Mesenchymal stem cell (in vitro differentiated cells and primary cell): ENCODE results near the gene TCF25.

Experiments used
- DNase-seq: peaks from one replicate; pipeline ENCODE4 v3.0.0-alpha.2; 2013
- H2AFZ ChIP-seq: one replicate; pipeline ENCODE4 v1.6.1; 2013; ENCODE audit warnings: low read depth, mild to moderate bottlenecking, control low read depth, inconsistent platforms, low read length, moderate library complexity
- H2AK5ac ChIP-seq: 2 replicates; pipeline ENCODE4 v1.6.1; 2013; ENCODE audit warnings: low read length, moderate library complexity, mild to moderate bottlenecking, inconsistent platforms; ENCODE audit not compliant: severe bottlenecking
- H2BK120ac ChIP-seq: one replicate; pipeline ENCODE4 v1.6.1; 2013; ENCODE audit warnings: low read depth, mild to moderate bottlenecking, inconsistent platforms, low read length, moderate library complexity
- H2BK12ac ChIP-seq, 2 experiments: one replicate each; pipeline ENCODE4 v1.6.1; 2013; ENCODE audit warnings: inconsistent platforms in 2 of 2, low read length in 2 of 2, mild to moderate bottlenecking in 2 of 2, moderate library complexity in 2 of 2, control low read depth in 1 of 2
- H2BK15ac ChIP-seq: one replicate; pipeline ENCODE4 v1.6.1; 2013; ENCODE audit warnings: mild to moderate bottlenecking, low read depth, inconsistent platforms; ENCODE audit not compliant: poor library complexity, severe bottlenecking
- H2BK5ac ChIP-seq: 2 replicates; pipeline ENCODE4 v1.6.1; 2013; ENCODE audit warnings: low read depth, mild to moderate bottlenecking, low read length, control low read depth, inconsistent platforms; ENCODE audit not compliant: poor library complexity, severe bottlenecking
- H3K14ac ChIP-seq, 2 experiments: one replicate each; pipeline ENCODE4 v1.6.1; 2013; ENCODE audit warnings: inconsistent platforms in 2 of 2, low read length in 2 of 2, control low read depth in 1 of 2, mild to moderate bottlenecking in 1 of 2, moderate library complexity in 1 of 2
- H3K18ac ChIP-seq, 2 experiments: one replicate each; pipeline ENCODE4 v1.6.1; 2013; ENCODE audit warnings: inconsistent platforms in 2 of 2, low read length in 2 of 2, control low read depth in 1 of 2, low read depth in 1 of 2, mild to moderate bottlenecking in 1 of 2
- H3K23ac ChIP-seq, 2 experiments: one replicate each; pipeline ENCODE4 v1.6.1; 2013; ENCODE audit warnings: inconsistent platforms in 2 of 2, low read length in 2 of 2, mild to moderate bottlenecking in 2 of 2, moderate library complexity in 2 of 2, control low read depth in 1 of 2
- H3K27ac ChIP-seq: 2 replicates; pipeline ENCODE4 v1.5.1; 2013; ENCODE audit warnings: mild to moderate bottlenecking, moderate library complexity, low read length, control low read depth, inconsistent platforms; ENCODE audit not compliant: poor library complexity, severe bottlenecking
- H3K27me3 ChIP-seq, 2 experiments: 2 replicates each; pipeline versions ENCODE4 v1.6.1 to v1.7.0; 2013; ENCODE audit warnings: low read length in 2 of 2, mild to moderate bottlenecking in 2 of 2, moderate library complexity in 2 of 2, control low read depth in 1 of 2, inconsistent platforms in 1 of 2; ENCODE audit not compliant: control insufficient read depth in 1 of 2, insufficient read depth in 1 of 2
- H3K36me3 ChIP-seq, 2 experiments: 2 replicates each; pipeline versions ENCODE4 v1.6.1 to v1.7.0; 2013; ENCODE audit warnings: low read length in 2 of 2, control low read depth in 1 of 2, inconsistent platforms in 1 of 2, low read depth in 1 of 2, mild to moderate bottlenecking in 1 of 2; ENCODE audit not compliant: insufficient read depth in 2 of 2, control insufficient read depth in 1 of 2
- H3K4ac ChIP-seq, 2 experiments: one replicate each; pipeline ENCODE4 v1.6.1; 2013; ENCODE audit warnings: inconsistent platforms in 2 of 2, low read length in 2 of 2, mild to moderate bottlenecking in 2 of 2, moderate library complexity in 2 of 2, control low read depth in 1 of 2, low read depth in 1 of 2
- H3K4me1 ChIP-seq: 2 replicates; pipeline ENCODE4 v1.6.1; 2013; ENCODE audit warnings: low read depth, low read length, control low read depth; ENCODE audit not compliant: control insufficient read depth, insufficient read depth
- H3K4me2 ChIP-seq: 2 replicates; pipeline ENCODE4 v1.6.1; 2013; ENCODE audit warnings: low read length, mild to moderate bottlenecking, inconsistent platforms; ENCODE audit not compliant: poor library complexity, severe bottlenecking
- H3K4me3 ChIP-seq, 2 experiments: 2 replicates each; pipeline versions ENCODE4 v1.5.1 to v1.7.0; 2013; ENCODE audit warnings: low read length in 2 of 2, mild to moderate bottlenecking in 2 of 2, control low read depth in 1 of 2, low read depth in 1 of 2; ENCODE audit not compliant: insufficient read depth in 1 of 2
- H3K79me1 ChIP-seq: replicated peaks from 2 replicates; pipeline ENCODE4 v1.6.1; 2013; ENCODE audit warnings: mild to moderate bottlenecking, control low read depth, low read length, inconsistent platforms; ENCODE audit not compliant: poor library complexity, severe bottlenecking
- H3K9ac ChIP-seq: 2 replicates; pipeline ENCODE4 v1.7.0; 2013; ENCODE audit warnings: mild to moderate bottlenecking, low read length, moderate library complexity
- H3K9me3 ChIP-seq: 2 replicates; pipeline ENCODE4 v1.7.0; 2013; ENCODE audit warnings: mild to moderate bottlenecking, low read length; ENCODE audit not compliant: control insufficient read depth
- H4K8ac ChIP-seq: one replicate; pipeline ENCODE4 v1.6.1; 2013; ENCODE audit warnings: inconsistent platforms, mild to moderate bottlenecking, low read length, moderate library complexity
- H4K91ac ChIP-seq: one replicate; pipeline ENCODE4 v1.6.1; 2013; ENCODE audit warnings: mild to moderate bottlenecking, low read length, inconsistent platforms
- WGBS: methylation state at CpG from one replicate; pipeline ENCODE4 v1.1.7; 2013; ENCODE audit warnings: mixed read lengths; 5-methylcytosine and 5-hydroxymethylcytosine counted together

The TCF25 gene

GRCh38 chr16:89860747-89861304, 12.6 kb upstream of the TCF25 start:
- DNase-seq = peak; percentile 55
- Histone ChIP-seq H3K4me2 (no peak overlapping the region), H2AFZ (no peak overlapping the region), H2BK120ac (no peak overlapping the region), H3K9me3 (no peaks in the 10 kb centered on the region), H3K36me3 (peaks cover 4 to 5% of the 10 kb centered on the region in 2 experiments), H4K8ac (no peak overlapping the region), H3K18ac (no peak overlapping the region), H3K14ac (no peak overlapping the region), H3K4me3 (no peak overlapping the region), H3K79me1 (no peaks in the 10 kb centered on the region), H2BK5ac (no peak overlapping the region), H2BK15ac (no peak overlapping the region), H3K4me1 (peaks cover 4% of the 10 kb centered on the region), H3K27ac (no peak overlapping the region), H3K9ac (no peak overlapping the region), H3K27me3 (no peaks in the 10 kb centered on the region), H3K4ac (no peak overlapping the region), H4K91ac (no peak overlapping the region), H3K23ac (no peak overlapping the region), H2AK5ac (no peak overlapping the region), H2BK12ac (no peak overlapping the region)
- 31% methylated on average over 28 of the region's 28 CpGs for WGBS

GRCh38 chr16:89861648-89862047, 11.7 kb upstream of the TCF25 start:
- Histone ChIP-seq H4K8ac (no peak overlapping the region), H3K27me3 (no peaks in the 10 kb centered on the region), H3K14ac (no peak overlapping the region), H3K36me3 (peaks cover 4 to 5% of the 10 kb centered on the region in 2 experiments), H2BK12ac (no peak overlapping the region), H3K9ac (no peak overlapping the region), H3K27ac (no peak overlapping the region), H3K4me1 (peaks cover 4% of the 10 kb centered on the region), H2BK5ac (no peak overlapping the region), H3K4me3 (no peak overlapping the region), H4K91ac (peak overlapping the region; percentile 52), H3K4ac (no peak overlapping the region), H3K9me3 (no peaks in the 10 kb centered on the region), H3K23ac (no peak overlapping the region), H2BK15ac (no peak overlapping the region), H3K18ac (no peak overlapping the region), H2AK5ac (no peak overlapping the region), H3K4me2 (no peak overlapping the region), H2AFZ (no peak overlapping the region), H3K79me1 (no peaks in the 10 kb centered on the region), H2BK120ac (no peak overlapping the region)
- no peak for DNase-seq
- WGBS = 85% methylated on average over 11 of the region's 12 CpGs

- H2AK5ac ChIP-seq = no peak overlapping the region
- H3K14ac ChIP-seq = peak overlapping the region in 1 of 2 experiments; percentile 53
- H2BK120ac ChIP-seq = no peak overlapping the region
- no peak overlapping the region for H3K9ac ChIP-seq
- no peak overlapping the region for H3K18ac ChIP-seq
- 93% methylated on average over 6 of the region's 6 CpGs for WGBS
- no peak overlapping the region for H3K27ac ChIP-seq
- no peak overlapping the region for H4K8ac ChIP-seq
- no peaks in the 10 kb centered on the region for H3K27me3 ChIP-seq
- no peak overlapping the region for H2AFZ ChIP-seq
- peaks cover 4 to 7% of the 10 kb centered on the region in 2 experiments for H3K36me3 ChIP-seq
- peaks cover 2% of the 10 kb centered on the region for H3K9me3 ChIP-seq
- H3K4me3 ChIP-seq = no peak overlapping the region
- DNase-seq = no peak
- no peak overlapping the region for H3K23ac ChIP-seq
- no peak overlapping the region for H3K4ac ChIP-seq
- peaks cover 4% of the 10 kb centered on the region for H3K4me1 ChIP-seq
- H2BK5ac ChIP-seq = no peak overlapping the region
- H2BK12ac ChIP-seq = no peak overlapping the region
- H2BK15ac ChIP-seq = no peak overlapping the region
- H4K91ac ChIP-seq = no peak overlapping the region
- no peak overlapping the region for H3K4me2 ChIP-seq
- H3K79me1 ChIP-seq = no peaks in the 10 kb centered on the region
Observed at GRCh38 chr16:89862732-89863131, 10.7 kb upstream of the TCF25 start.

- no peak overlapping the region for H2BK120ac ChIP-seq
- 86% methylated on average over 19 of the region's 21 CpGs for WGBS
- no peak overlapping the region for H3K4ac ChIP-seq
- H3K14ac ChIP-seq = no peak overlapping the region
- no peak overlapping the region for H3K18ac ChIP-seq
- no peak overlapping the region for H4K91ac ChIP-seq
- H2BK15ac ChIP-seq = no peak overlapping the region
- H2BK12ac ChIP-seq = no peak overlapping the region
- peaks cover 8% of the 10 kb centered on the region for H3K9me3 ChIP-seq
- no peak overlapping the region for H2AK5ac ChIP-seq
- no peak overlapping the region for H3K27ac ChIP-seq
- H3K9ac ChIP-seq = peak overlapping the region; percentile 1
- H2BK5ac ChIP-seq = no peak overlapping the region
- H3K36me3 ChIP-seq = peaks cover 4 to 12% of the 10 kb centered on the region in 2 experiments
- DNase-seq = no peak
- H3K23ac ChIP-seq = no peak overlapping the region
- no peak overlapping the region for H2AFZ ChIP-seq
- no peak overlapping the region for H3K4me2 ChIP-seq
- no peak overlapping the region for H4K8ac ChIP-seq
- no peak overlapping the region for H3K4me3 ChIP-seq
- no peaks in the 10 kb centered on the region for H3K79me1 ChIP-seq
- H3K27me3 ChIP-seq = no peaks in the 10 kb centered on the region
- H3K4me1 ChIP-seq = peaks cover 4% of the 10 kb centered on the region
Observed at GRCh38 chr16:89863741-89864526, 9.5 kb upstream of the TCF25 start.
